BJ (cell line): ENCODE measurements around the gene DNAH9. TPM values are rescaled to one million over a fixed set of nuclear protein-coding genes. Genes with fewer than 3 reads are reported as not detected.
A peak's percentile ranks its signal among the peaks of the same experiment; 100 is the strongest.

Experiments
- CTCF ChIA-PET: fragments of 350-600 bp; formaldehyde crosslinking; extraction: SDS; loops from one replicate; lab custom pipeline; 2021; ENCODE audit warnings: antibody characterized with exemption, inconsistent platforms; lab: Yijun Ruan, JAX
- POLR2A ChIA-PET: fragments of 300-600 bp; sonication (Branson Sonifier 250); formaldehyde crosslinking; extraction: SDS; loops from one replicate; lab custom pipeline; 2021; ENCODE audit warnings: antibody characterized with exemption; lab: Charles Lee
- DNase-seq: peaks from one replicate; pipeline ENCODE4 v3.0.0-alpha.2; 2011; ENCODE audit warnings: low read depth
- H3K27me3 ChIP-seq: 2 replicates; pipeline ENCODE4 v1.6.0; 2011; ENCODE audit warnings: low read length; ENCODE audit not compliant: control insufficient read depth, insufficient read depth
- H3K36me3 ChIP-seq: 2 replicates; pipeline ENCODE4 v1.5.1; 2011; ENCODE audit warnings: low read length; ENCODE audit not compliant: control insufficient read depth, insufficient read depth
- H3K4me3 ChIP-seq: 2 replicates; pipeline ENCODE4 v1.5.1; 2011; ENCODE audit warnings: low read depth, mild to moderate bottlenecking, control low read depth, low read length
- polyA plus RNA-seq: library from polyadenylated mRNA; depleted of rRNA; stranded (reverse); fragments of >200 nt; gene quantifications from 2 replicates; pipeline ENCODE4 v1.2.3, GENCODE V29; 2011
- TF ChIP-seq, protein P1 (sequence below): IDR thresholded peaks from 2 replicates; pipeline ENCODE4 v1.5.1; 2011; ENCODE audit warnings: low read depth, mild to moderate bottlenecking, control low read depth, inconsistent platforms, low read length, moderate library complexity; ENCODE audit not compliant: insufficient read depth

DNAH9 gene
- polyA plus RNA-seq, 1 experiment: not detected

DNA sequence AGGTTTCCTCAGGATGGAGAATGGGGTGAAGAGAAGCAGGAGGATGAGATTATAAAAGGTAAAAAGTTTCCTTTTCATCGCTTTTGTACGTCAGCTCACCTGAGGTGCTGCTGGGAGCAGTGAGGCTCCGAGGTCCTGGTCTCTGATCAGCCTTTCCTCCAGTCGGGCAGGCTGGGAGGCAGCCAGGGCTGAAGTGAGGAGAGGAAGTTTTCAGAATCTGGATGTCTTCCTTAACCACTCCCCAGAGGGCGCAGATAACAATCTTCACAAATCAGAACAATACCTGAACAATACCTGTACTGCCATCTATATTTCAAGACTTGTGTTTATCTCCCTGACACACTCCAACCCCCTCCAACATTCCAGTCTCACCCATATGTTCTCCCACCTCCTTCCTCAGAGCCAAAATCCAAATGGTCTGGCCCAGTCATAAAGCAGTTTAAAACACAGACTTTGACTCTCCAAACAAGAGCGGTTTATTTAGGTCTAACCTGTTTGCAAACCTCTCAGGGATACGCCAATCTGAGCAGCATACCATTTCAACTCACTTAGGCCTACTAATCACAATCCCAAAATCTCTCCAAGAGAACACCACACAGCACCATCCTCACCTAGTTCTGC lies 392.2 kb downstream of the DNAH9 start:
- CTCF ChIA-PET: interaction anchor here (0.6 kb wide), 1 partner anchor 186 kb away, joined by 3 read pairs; no protein-coding TSS in a partner anchor
- TF ChIP-seq, protein P1, sequence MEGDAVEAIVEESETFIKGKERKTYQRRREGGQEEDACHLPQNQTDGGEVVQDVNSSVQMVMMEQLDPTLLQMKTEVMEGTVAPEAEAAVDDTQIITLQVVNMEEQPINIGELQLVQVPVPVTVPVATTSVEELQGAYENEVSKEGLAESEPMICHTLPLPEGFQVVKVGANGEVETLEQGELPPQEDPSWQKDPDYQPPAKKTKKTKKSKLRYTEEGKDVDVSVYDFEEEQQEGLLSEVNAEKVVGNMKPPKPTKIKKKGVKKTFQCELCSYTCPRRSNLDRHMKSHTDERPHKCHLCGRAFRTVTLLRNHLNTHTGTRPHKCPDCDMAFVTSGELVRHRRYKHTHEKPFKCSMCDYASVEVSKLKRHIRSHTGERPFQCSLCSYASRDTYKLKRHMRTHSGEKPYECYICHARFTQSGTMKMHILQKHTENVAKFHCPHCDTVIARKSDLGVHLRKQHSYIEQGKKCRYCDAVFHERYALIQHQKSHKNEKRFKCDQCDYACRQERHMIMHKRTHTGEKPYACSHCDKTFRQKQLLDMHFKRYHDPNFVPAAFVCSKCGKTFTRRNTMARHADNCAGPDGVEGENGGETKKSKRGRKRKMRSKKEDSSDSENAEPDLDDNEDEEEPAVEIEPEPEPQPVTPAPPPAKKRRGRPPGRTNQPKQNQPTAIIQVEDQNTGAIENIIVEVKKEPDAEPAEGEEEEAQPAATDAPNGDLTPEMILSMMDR: no peak
- Histone ChIP-seq H3K4me3 (no peak overlapping the region), H3K27me3 (no peaks in the 10 kb centered on the region), H3K36me3 (peaks cover 11% of the 10 kb centered on the region)
- DNase-seq: no peak
- POLR2A ChIA-PET: no interaction called here

DNA sequence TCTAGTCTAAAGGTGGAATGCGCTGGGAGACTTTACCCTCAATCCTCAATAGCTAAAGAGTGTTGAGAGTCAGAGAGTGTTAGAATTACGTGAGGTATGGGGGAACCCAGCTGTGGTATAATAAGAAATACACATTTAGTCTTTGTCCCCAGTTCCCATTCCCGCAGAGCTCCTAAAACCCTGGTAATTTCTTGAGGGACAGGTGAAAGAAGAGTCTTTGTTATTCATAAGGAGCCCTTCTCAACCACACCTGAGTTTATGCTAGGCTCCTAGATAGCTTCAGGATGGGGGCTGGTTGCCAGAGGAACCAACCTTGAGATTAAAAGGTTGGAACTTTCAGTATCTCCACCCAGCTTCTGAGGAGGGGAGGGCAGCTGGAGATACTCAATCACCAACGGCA lies 393.2 kb downstream of the DNAH9 start:
- TF ChIP-seq, protein P1: no peak
- Histone ChIP-seq H3K36me3 (peaks cover 11% of the 10 kb centered on the region), H3K4me3 (no peak overlapping the region), H3K27me3 (no peaks in the 10 kb centered on the region)
- ChIA-PET CTCF (no interaction called here), POLR2A (no interaction called here)
- DNase-seq: no peak

DNA sequence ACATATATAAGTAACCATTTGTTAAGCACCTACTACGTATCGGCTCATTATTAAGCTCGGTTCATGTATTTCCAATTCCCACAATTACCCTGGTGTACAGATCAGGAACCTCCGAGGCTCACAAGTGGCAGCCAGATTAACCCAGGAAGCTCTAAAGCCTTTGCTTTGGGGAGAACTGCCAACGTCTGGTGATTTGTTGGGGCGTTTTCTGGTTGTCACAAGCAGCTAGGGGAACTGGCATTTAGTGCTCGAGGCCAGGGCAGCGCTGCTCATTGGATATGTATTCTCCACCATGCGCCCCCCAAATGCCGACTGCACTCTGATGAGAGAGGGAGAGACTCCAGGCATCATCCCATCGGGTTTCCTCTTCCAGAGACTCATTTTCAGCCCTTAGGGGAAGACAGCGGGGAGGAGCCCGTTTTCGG lies 398.5 kb downstream of the DNAH9 start:
- H3K4me3 ChIP-seq: peak overlapping the region; percentile 95
- no peak for DNase-seq
- TF ChIP-seq, protein P1: no peak; the same call in 1 of the 2 replicates
- CTCF ChIA-PET: interaction anchor here (1.1 to 2.3 kb wide), 7 partner anchors 8 to 19 kb away, joined by 3 to 9 read pairs (median 5); no protein-coding TSS in a partner anchor
- H3K36me3 ChIP-seq: peaks cover 6% of the 10 kb centered on the region; the same call in 1 of the 2 replicates
- no peaks in the 10 kb centered on the region for H3K27me3 ChIP-seq
- POLR2A ChIA-PET: interaction anchor here (0.6 to 1.2 kb wide), 3 partner anchors 7 to 26 kb away, joined by 3 to 13 read pairs (median 4); partner anchors contain the start of gene MAP2K4

DNA sequence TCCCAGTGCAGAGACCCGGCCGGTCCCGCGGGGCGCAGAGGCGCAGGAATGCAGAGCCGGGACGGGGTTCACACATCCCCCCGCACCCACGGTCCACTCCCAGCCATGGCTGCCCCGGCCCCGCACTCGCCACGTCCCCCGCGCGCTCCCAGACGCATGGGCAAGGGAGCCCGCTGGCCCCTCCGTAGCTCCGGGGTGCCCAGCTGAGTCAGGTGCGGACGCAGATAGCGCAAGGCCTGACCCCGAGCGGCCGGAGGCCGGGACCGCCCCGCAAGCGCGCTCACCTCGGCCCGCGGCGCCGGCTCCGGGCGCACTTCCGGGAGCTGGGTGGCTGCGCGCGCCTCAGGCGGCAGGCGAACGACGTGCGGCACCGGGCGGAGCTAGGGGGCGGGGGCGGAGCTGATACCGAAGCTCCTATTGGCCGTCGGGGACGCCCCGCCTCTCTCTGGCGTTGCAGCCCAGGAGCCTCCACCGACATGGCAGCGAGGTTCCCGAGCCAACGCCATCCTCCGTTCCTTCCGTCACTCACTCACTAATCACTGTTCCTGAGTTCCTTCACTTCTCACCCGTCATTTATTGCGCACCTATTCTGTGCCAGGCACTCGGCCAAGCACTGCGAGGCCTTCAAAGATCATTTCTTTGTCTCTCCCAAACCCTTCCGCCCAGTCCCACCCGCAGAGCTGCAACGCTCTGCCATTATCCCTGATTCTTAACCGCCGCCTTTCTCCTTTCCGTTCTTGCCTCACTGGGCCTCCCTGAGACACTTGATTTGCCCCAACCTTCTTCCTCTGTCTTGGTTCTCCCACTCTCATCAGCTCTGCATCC lies 399.1 kb downstream of the DNAH9 start, which contains the start of gene ZNF18:
Gene ZNF18 (minus strand): TSS at position 329 of the 825 bp plus-strand sequence. CDS start 4,646 bp downstream, outside the sequence.
- Histone ChIP-seq H3K4me3 (peak within 1 kb of the TSS; percentile 95), H3K27me3 (no peaks in the 10 kb centered on the region), H3K36me3 (peaks cover 3% of the 10 kb centered on the region; the same call in 1 of the 2 replicates)
- POLR2A ChIA-PET: interaction anchor here (0.6 to 1.2 kb wide), 4 partner anchors 8 to 799 kb away, joined by 3 to 13 read pairs (median 4); partner anchors contain the start of gene MAP2K4
- CTCF ChIA-PET: interaction anchor here (0.7 to 2.3 kb wide), 8 partner anchors 9 to 21 kb away, joined by 3 to 9 read pairs (median 5); no protein-coding TSS in a partner anchor
- peak; percentile 58 for DNase-seq
- TF ChIP-seq, protein P1: no peak

DNA sequence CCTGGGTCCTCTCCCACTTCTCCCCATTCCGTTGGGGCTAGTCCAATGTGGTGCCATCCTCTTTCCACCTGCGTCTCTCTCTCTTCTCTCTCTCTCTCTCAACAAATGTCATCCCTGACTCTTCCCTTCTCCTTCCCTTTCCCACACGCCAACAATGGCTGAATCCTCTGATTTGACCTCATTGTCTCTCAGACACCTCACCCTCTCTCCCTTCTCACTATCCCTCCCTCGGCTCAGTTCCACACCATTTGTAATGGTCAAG lies 399.6 kb downstream of the DNAH9 start:
- ChIA-PET POLR2A (interaction anchor here (1.2 kb wide), 1 partner anchor 22 kb away, joined by 13 read pairs; the partner anchor contains the start of gene MAP2K4), CTCF (interaction anchor here (0.7 to 2.0 kb wide), 3 partner anchors 9 to 21 kb away, joined by 3 to 9 read pairs (median 4); no protein-coding TSS in a partner anchor)
- TF ChIP-seq, protein P1: no peak
- no peaks in the 10 kb centered on the region for H3K27me3 ChIP-seq
- peak overlapping the region; percentile 95 for H3K4me3 ChIP-seq
- DNase-seq: no peak
- no peaks in the 10 kb centered on the region for H3K36me3 ChIP-seq
